Measurements from ENCODE around the gene CCDC92B. TPM values are rescaled to one million over a fixed set of nuclear protein-coding genes. Genes with fewer than 3 reads are reported as not detected.

CCDC92B gene
- total and polyA plus RNA-seq, 9 of the 15 experiments (the other 6 are each of a cell fraction or from before 2014, with no cell fraction given): not detected

GRCh38 chr17:2705888-2706795 is 43.3 kb downstream of the CCDC92B start:
- H3K4me3 ChIP-seq: no peak overlapping the region
- POLR2A ChIA-PET: interaction anchor here (0.6 to 1.4 kb wide), 4 partner anchors 8 to 311 kb away, joined by 3 to 4 read pairs (median 4); partner anchors contain the start of gene METTL16
- intact Hi-C loops (cut with micrococcal nuclease): no loop called here
- DNase-seq (ENCODE audit: extremely low read depth in 1 of 4, low spot score in 3 of 4): no peak
- no TSS peak for BruUV-seq (replicated peaks)
- WGBS (ENCODE audit: insufficient coverage, low coverage, missing lambda C conversion rate): 97% methylated on average over 9 of the region's 25 CpGs
- H3K36me3 ChIP-seq (ENCODE audit: control insufficient read depth, insufficient read depth, low read length): peaks cover 80% of the 10 kb centered on the region; the same call in 1 of the 3 replicates
- no peak for ATAC-seq
- no peak for FAIRE-seq
- no peak overlapping the region; a peak in 2 of 4 replicates for H3K9ac ChIP-seq (ENCODE audit: insufficient read depth in 1 of 2, low read depth in 2 of 2, low read length in 2 of 2)
- CTCF ChIA-PET (ENCODE audit: low intra/inter-chr PET ratio): no interaction called here
- H4K20me1 ChIP-seq (replicated peaks; ENCODE audit: control insufficient read depth, insufficient read depth, low read length): peaks cover 20% of the 10 kb centered on the region
- peaks cover 68% of the 10 kb centered on the region for H3K79me2 ChIP-seq (ENCODE audit: control insufficient read depth, insufficient read depth, low read length)
- no peaks in the 10 kb centered on the region for H3K27me3 ChIP-seq (ENCODE audit: control insufficient read depth in 2 of 2, insufficient read depth in 2 of 2, low read length in 2 of 2)
- TF ChIP-seq ZBED1 (IDR thresholded peaks at IDR 0.05) (no peak), POLR2G (IDR thresholded peaks at IDR 0.05; ENCODE audit: low read depth, low read length) (0 out of 2 replicates have a peak, but pooled peaks have one; percentile 14)
- H3K9me1 ChIP-seq (ENCODE audit: control insufficient read depth, insufficient read depth, low read length): peaks cover 5% of the 10 kb centered on the region
- no peak overlapping the region for H3K4me2 ChIP-seq (ENCODE audit: insufficient read depth, low read length)
- H3K9me3 ChIP-seq (replicated peaks; ENCODE audit: control insufficient read depth, insufficient read depth, low read depth, low read length): no peaks in the 10 kb centered on the region
- no peak overlapping the region for H2AFZ ChIP-seq (ENCODE audit: low read depth, low read length)
- H3K4me1 ChIP-seq (replicated peaks in 1 of 2; ENCODE audit: control insufficient read depth in 2 of 2, insufficient read depth in 2 of 2, low read length in 2 of 2): peaks cover 10 to 40% of the 10 kb centered on the region in 2 experiments; a peak in 4 of 5 replicates
- in situ Hi-C loops (cut with MboI): no loop called here
- no peak overlapping the region for H3K27ac ChIP-seq (ENCODE audit: extremely low read depth, low read depth, low read length)

GRCh38 chr17:2705263-2705662 is 44.2 kb downstream of the CCDC92B start:
- intact Hi-C loops (cut with micrococcal nuclease): no loop called here
- Histone ChIP-seq H3K9me1 (ENCODE audit: control insufficient read depth, insufficient read depth, low read length) (peaks cover 5% of the 10 kb centered on the region), H3K27ac (ENCODE audit: extremely low read depth, low read depth, low read length) (no peak overlapping the region), H3K9ac (ENCODE audit: insufficient read depth in 1 of 2, low read depth in 2 of 2, low read length in 2 of 2) (no peak overlapping the region; a peak in 1 of 4 replicates), H3K36me3 (ENCODE audit: control insufficient read depth, insufficient read depth, low read length) (peaks cover 87% of the 10 kb centered on the region; the same call in 1 of the 3 replicates), H2AFZ (ENCODE audit: low read depth, low read length) (no peak overlapping the region), H3K4me3 (no peak overlapping the region), H4K20me1 (replicated peaks; ENCODE audit: control insufficient read depth, insufficient read depth, low read length) (peaks cover 17% of the 10 kb centered on the region), H3K27me3 (ENCODE audit: control insufficient read depth in 2 of 2, insufficient read depth in 2 of 2, low read length in 2 of 2) (no peaks in the 10 kb centered on the region), H3K79me2 (ENCODE audit: control insufficient read depth, insufficient read depth, low read length) (peaks cover 59% of the 10 kb centered on the region), H3K4me2 (ENCODE audit: insufficient read depth, low read length) (no peak overlapping the region), H3K4me1 (replicated peaks in 1 of 2; ENCODE audit: control insufficient read depth in 2 of 2, insufficient read depth in 2 of 2, low read length in 2 of 2) (peaks cover 10 to 35% of the 10 kb centered on the region in 2 experiments; a peak in 4 of 5 replicates), H3K9me3 (replicated peaks; ENCODE audit: control insufficient read depth, insufficient read depth, low read depth, low read length) (no peaks in the 10 kb centered on the region)
- no TSS peak for BruUV-seq (replicated peaks)
- POLR2A ChIA-PET: interaction anchor here (1.2 to 1.4 kb wide), 2 partner anchors 9 to 10 kb away, joined by 4 read pairs; no protein-coding TSS in a partner anchor
- FAIRE-seq: no peak
- no peak for ATAC-seq
- in situ Hi-C loops (cut with MboI): no loop called here
- DNase-seq (ENCODE audit: extremely low read depth in 1 of 4, low spot score in 3 of 4): no peak
- WGBS (ENCODE audit: insufficient coverage, low coverage, missing lambda C conversion rate): 82% methylated on average over 4 of the region's 7 CpGs
- CTCF ChIA-PET (ENCODE audit: low intra/inter-chr PET ratio): no interaction called here
- TF ChIP-seq C11orf30 (IDR thresholded peaks at IDR 0.05; ENCODE audit: low read depth) (no peak), CGGBP1 (CRISPR knock-in tag; IDR thresholded peaks at IDR 0.05) (no peak), ZNF699 (CRISPR knock-in tag; IDR thresholded peaks at IDR 0.05; ENCODE audit: insufficient replicate concordance) (no peak), IRF2 (CRISPR knock-in tag; IDR thresholded peaks at IDR 0.05) (no peak), USF2 (CRISPR knock-in tag; IDR thresholded peaks at IDR 0.05) (no peak), MXI1 (IDR thresholded peaks at IDR 0.05; ENCODE audit: low read depth, low read length) (no peak), E2F8 (IDR thresholded peaks at IDR 0.05; ENCODE audit: low read depth, partially characterized antibody) (no peak), HIVEP1 (CRISPR knock-in tag; IDR thresholded peaks at IDR 0.05) (no peak), ZNF23 (CRISPR knock-in tag; IDR thresholded peaks at IDR 0.05) (no peak)
